ENCODE results near the gene EMP2. TPM values are rescaled to one million over a fixed set of nuclear protein-coding genes. Genes with fewer than 3 reads are reported as not detected.
A peak's percentile ranks its signal among the peaks of the same experiment; 100 is the strongest.

EMP2 gene
- total RNA-seq, 1 donor from 2014 or later: 518 TPM

GRCh38 chr16:10580883-10581247 is 467 bp upstream of the EMP2 start:
- peak overlapping the region; percentile 99 for H3K27ac ChIP-seq
- DNase-seq: no peak
- no peak for TF ChIP-seq CTCF (IDR thresholded peaks at IDR 0.05)
- no peaks in the 10 kb centered on the region for H3K9me3 ChIP-seq
- no peak for ATAC-seq
- H3K4me1 ChIP-seq: peaks cover 46% of the 10 kb centered on the region
- intact Hi-C loops (cut with DNase I): no loop called here
- peaks cover 6% of the 10 kb centered on the region for H3K27me3 ChIP-seq (ENCODE audit: low read depth)
- H3K36me3 ChIP-seq: peaks cover 4% of the 10 kb centered on the region
- peak overlapping the region; percentile 89 for H3K4me3 ChIP-seq

- peak in 1 of 2 donors; percentile 1 for ATAC-seq
- intact Hi-C loops (cut with DNase I): no loop called here
Observed at GRCh38 chr16:10579575-10579964, 828 bp downstream of the EMP2 start.

GRCh38 chr16:10578474-10579316 is 1.7 kb downstream of the EMP2 start:
- intact Hi-C loops (cut with DNase I): no loop called here
- Histone ChIP-seq H3K4me1 (peaks cover 67% of the 10 kb centered on the region), H3K27me3 (ENCODE audit: low read depth) (peaks cover 6% of the 10 kb centered on the region), H3K4me3 (peak overlapping the region; percentile 89), H3K36me3 (peaks cover 8% of the 10 kb centered on the region), H3K27ac (peak overlapping the region; percentile 99), H3K9me3 (no peaks in the 10 kb centered on the region)
- no peak for TF ChIP-seq CTCF (IDR thresholded peaks at IDR 0.05)
- peak; percentile 85 for DNase-seq
- peak; percentile 64 to 77 for ATAC-seq

More at GRCh38 chr16:10579575-10579964, 828 bp downstream of the EMP2 start:
- peaks cover 59% of the 10 kb centered on the region for H3K4me1 ChIP-seq
- peaks cover 6% of the 10 kb centered on the region for H3K27me3 ChIP-seq (ENCODE audit: low read depth)
- peaks cover 8% of the 10 kb centered on the region for H3K36me3 ChIP-seq
- peak overlapping the region; percentile 89 for H3K4me3 ChIP-seq
- TF ChIP-seq CTCF (IDR thresholded peaks at IDR 0.05): no peak
- H3K27ac ChIP-seq: peak overlapping the region; percentile 99
- no peaks in the 10 kb centered on the region for H3K9me3 ChIP-seq
- DNase-seq: no peak

- ATAC-seq (peak in 1 of 2 donors; percentile 3), DNase-seq (peak; percentile 58)
- Histone ChIP-seq H3K4me3 (peak overlapping the region; percentile 89), H3K27me3 (ENCODE audit: low read depth) (peaks cover 6% of the 10 kb centered on the region), H3K36me3 (peaks cover 8% of the 10 kb centered on the region), H3K27ac (peak overlapping the region; percentile 99), H3K9me3 (no peaks in the 10 kb centered on the region), H3K4me1 (peaks cover 72% of the 10 kb centered on the region)
- TF ChIP-seq CTCF (IDR thresholded peaks at IDR 0.05): no peak
- intact Hi-C loops (cut with DNase I): no loop called here
Observed at GRCh38 chr16:10577305-10578202, 2.8 kb downstream of the EMP2 start.

GRCh38 chr16:10576390-10577304 is 3.8 kb downstream of the EMP2 start:
- Histone ChIP-seq H3K4me3 (peak overlapping the region; percentile 89), H3K27me3 (ENCODE audit: low read depth) (peaks cover 6% of the 10 kb centered on the region), H3K36me3 (peaks cover 15% of the 10 kb centered on the region), H3K27ac (peak overlapping the region; percentile 99), H3K4me1 (peaks cover 71% of the 10 kb centered on the region), H3K9me3 (no peaks in the 10 kb centered on the region)
- intact Hi-C loops (cut with DNase I): no loop called here
- TF ChIP-seq CTCF (IDR thresholded peaks at IDR 0.05): no peak
- ATAC-seq (no peak), DNase-seq (no peak)

Measured in lower lobe of right lung (tissue), 2 donors.